Neutrophil (primary cell): ENCODE data around the gene PHLPP2.

Experiments
- H3K27ac ChIP-seq: fragments of 200-600 bp; sonication (generic); 2 replicates; pipeline ENCODE4 v1.5.1; 2016; ENCODE audit warnings: mild to moderate bottlenecking, moderate library complexity
- H3K27me3 ChIP-seq: fragments of 200-600 bp; sonication (generic); 2 replicates; pipeline ENCODE4 v1.6.0; 2016; ENCODE audit warnings: mild to moderate bottlenecking
- H3K36me3 ChIP-seq: fragments of 200-600 bp; sonication (generic); 2 replicates; pipeline ENCODE4 v1.5.1; 2017
- H3K4me1 ChIP-seq, 2 experiments: fragments of 200-600 bp in 1 of 2; sonication (generic) in 1 of 2; 1 replicate in 1 of 2; 2 replicates in 1 of 2; pipeline versions ENCODE4 v1.5.1 to v1.6.1; 2013 to 2016; ENCODE audit warnings: low read depth in 1 of 2, low read length in 1 of 2, mild to moderate bottlenecking in 1 of 2, moderate library complexity in 1 of 2; ENCODE audit not compliant: control insufficient read depth in 1 of 2, insufficient read depth in 1 of 2
- H3K4me3 ChIP-seq, 2 experiments: fragments of 200-600 bp in 1 of 2; sonication (generic) in 1 of 2; 1 replicate in 1 of 2; 2 replicates in 1 of 2; pipeline ENCODE4 v1.5.1; 2013 to 2016; ENCODE audit warnings: low read depth in 1 of 2, low read length in 1 of 2, mild to moderate bottlenecking in 1 of 2, moderate library complexity in 1 of 2
- H3K9me3 ChIP-seq: fragments of 200-600 bp; sonication (generic); 2 replicates; pipeline ENCODE4 v1.5.1; 2016
- TF ChIP-seq, protein P1 (sequence below): fragments of 200-600 bp; sonication (generic); IDR thresholded peaks from 2 replicates; pipeline ENCODE4 v1.5.1; 2016; ENCODE audit warnings: antibody characterized with exemption

Gene PHLPP2, protein sequence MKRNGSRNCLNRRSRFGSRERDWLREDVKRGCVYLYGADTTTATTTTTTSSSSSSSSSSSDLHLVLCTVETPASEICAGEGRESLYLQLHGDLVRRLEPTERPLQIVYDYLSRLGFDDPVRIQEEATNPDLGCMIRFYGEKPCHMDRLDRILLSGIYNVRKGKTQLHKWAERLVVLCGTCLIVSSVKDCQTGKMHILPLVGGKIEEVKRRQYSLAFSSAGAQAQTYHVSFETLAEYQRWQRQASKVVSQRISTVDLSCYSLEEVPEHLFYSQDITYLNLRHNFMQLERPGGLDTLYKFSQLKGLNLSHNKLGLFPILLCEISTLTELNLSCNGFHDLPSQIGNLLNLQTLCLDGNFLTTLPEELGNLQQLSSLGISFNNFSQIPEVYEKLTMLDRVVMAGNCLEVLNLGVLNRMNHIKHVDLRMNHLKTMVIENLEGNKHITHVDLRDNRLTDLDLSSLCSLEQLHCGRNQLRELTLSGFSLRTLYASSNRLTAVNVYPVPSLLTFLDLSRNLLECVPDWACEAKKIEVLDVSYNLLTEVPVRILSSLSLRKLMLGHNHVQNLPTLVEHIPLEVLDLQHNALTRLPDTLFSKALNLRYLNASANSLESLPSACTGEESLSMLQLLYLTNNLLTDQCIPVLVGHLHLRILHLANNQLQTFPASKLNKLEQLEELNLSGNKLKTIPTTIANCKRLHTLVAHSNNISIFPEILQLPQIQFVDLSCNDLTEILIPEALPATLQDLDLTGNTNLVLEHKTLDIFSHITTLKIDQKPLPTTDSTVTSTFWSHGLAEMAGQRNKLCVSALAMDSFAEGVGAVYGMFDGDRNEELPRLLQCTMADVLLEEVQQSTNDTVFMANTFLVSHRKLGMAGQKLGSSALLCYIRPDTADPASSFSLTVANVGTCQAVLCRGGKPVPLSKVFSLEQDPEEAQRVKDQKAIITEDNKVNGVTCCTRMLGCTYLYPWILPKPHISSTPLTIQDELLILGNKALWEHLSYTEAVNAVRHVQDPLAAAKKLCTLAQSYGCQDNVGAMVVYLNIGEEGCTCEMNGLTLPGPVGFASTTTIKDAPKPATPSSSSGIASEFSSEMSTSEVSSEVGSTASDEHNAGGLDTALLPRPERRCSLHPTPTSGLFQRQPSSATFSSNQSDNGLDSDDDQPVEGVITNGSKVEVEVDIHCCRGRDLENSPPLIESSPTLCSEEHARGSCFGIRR (N-terminal part only)

DNA sequence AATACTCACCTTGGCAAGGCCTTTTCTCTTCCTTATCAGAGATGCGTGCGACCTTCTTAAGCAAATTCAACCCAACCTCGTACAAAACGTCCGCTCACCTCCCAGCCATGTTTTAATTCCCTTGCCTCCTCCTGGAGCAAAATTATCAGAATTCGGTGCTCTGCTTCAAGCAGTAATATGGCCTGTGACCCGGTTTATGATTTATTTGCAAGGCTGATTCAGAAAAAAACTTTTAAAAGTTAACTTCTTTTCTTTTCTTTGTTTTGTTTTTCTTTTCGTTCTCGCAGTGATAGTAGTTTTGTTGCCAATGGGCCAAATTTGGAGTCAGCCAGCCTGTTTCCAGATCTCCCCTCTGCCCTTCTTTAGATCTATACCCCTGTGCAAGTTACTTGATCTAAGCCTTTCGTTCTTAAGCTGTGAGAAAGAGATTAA, at the start of gene PHLPP2:
Gene PHLPP2 (minus strand): TSS at position 382 of the 432 bp plus-strand sequence. CDS start 9,906 bp downstream, outside the sequence.
- peak within 1 kb of the TSS; percentile 63 to 73 for H3K4me3 ChIP-seq
- H3K9me3 ChIP-seq, result no peaks in the 10 kb centered on the region
- H3K27me3 ChIP-seq, result peaks cover 55% of the 10 kb centered on the region
- peaks cover 12 to 23% of the 10 kb centered on the region in 2 experiments for H3K4me1 ChIP-seq
- H3K36me3 ChIP-seq, result no peaks in the 10 kb centered on the region
- H3K27ac ChIP-seq, result peak within 1 kb of the TSS; percentile 38
- TF ChIP-seq, protein P1, sequence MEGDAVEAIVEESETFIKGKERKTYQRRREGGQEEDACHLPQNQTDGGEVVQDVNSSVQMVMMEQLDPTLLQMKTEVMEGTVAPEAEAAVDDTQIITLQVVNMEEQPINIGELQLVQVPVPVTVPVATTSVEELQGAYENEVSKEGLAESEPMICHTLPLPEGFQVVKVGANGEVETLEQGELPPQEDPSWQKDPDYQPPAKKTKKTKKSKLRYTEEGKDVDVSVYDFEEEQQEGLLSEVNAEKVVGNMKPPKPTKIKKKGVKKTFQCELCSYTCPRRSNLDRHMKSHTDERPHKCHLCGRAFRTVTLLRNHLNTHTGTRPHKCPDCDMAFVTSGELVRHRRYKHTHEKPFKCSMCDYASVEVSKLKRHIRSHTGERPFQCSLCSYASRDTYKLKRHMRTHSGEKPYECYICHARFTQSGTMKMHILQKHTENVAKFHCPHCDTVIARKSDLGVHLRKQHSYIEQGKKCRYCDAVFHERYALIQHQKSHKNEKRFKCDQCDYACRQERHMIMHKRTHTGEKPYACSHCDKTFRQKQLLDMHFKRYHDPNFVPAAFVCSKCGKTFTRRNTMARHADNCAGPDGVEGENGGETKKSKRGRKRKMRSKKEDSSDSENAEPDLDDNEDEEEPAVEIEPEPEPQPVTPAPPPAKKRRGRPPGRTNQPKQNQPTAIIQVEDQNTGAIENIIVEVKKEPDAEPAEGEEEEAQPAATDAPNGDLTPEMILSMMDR, result no peak

DNA sequence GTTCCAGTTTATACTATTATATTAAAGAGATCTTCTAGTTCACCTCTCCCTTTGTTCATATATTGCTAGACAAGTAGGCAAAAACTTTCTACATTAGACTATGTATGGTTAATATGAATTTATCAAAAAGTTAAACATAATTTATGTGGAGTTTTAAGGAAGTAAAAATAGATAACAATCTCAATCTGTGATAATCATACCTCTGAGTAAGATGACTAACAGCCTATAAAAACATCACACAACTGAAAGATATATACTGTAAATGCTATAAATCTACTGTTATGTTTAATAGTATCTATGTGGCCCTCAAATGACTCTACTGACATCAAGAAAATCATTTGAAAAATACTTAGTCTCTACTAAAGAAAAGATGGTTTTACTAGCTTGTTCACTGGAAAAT, 47.1 kb upstream of the PHLPP2 start:
- TF ChIP-seq, protein P1, result no peak
- no peak overlapping the region for H3K4me3 ChIP-seq
- no peaks in the 10 kb centered on the region for H3K27me3 ChIP-seq
- H3K27ac ChIP-seq, result no peak overlapping the region
- peaks cover 70% of the 10 kb centered on the region for H3K36me3 ChIP-seq
- H3K4me1 ChIP-seq, result no peaks in the 10 kb centered on the region
- no peaks in the 10 kb centered on the region for H3K9me3 ChIP-seq

DNA sequence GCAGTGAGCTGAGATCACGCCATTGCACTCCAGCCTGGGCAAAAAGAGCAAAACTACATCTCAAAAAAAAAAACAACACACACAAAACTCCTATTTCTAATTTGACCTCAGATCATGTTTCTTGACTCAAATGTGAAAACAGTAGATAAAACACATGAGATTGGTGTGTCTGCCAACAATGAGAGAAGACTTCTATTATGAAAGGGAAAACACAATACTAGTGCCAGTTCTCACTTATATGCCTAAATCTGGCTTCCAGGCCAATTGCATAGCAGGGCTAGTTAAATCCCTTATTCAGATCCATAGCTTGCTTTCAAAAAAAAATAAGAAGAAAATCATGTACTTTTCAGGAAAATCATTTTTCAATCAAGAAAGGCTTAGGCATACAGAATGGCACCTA, 44.7 kb upstream of the PHLPP2 start:
- Histone ChIP-seq H3K27ac (no peak overlapping the region), H3K9me3 (no peaks in the 10 kb centered on the region), H3K36me3 (peaks cover 88% of the 10 kb centered on the region), H3K27me3 (no peaks in the 10 kb centered on the region), H3K4me3 (no peak overlapping the region), H3K4me1 (no peaks in the 10 kb centered on the region)
- TF ChIP-seq, protein P1, result no peak

DNA sequence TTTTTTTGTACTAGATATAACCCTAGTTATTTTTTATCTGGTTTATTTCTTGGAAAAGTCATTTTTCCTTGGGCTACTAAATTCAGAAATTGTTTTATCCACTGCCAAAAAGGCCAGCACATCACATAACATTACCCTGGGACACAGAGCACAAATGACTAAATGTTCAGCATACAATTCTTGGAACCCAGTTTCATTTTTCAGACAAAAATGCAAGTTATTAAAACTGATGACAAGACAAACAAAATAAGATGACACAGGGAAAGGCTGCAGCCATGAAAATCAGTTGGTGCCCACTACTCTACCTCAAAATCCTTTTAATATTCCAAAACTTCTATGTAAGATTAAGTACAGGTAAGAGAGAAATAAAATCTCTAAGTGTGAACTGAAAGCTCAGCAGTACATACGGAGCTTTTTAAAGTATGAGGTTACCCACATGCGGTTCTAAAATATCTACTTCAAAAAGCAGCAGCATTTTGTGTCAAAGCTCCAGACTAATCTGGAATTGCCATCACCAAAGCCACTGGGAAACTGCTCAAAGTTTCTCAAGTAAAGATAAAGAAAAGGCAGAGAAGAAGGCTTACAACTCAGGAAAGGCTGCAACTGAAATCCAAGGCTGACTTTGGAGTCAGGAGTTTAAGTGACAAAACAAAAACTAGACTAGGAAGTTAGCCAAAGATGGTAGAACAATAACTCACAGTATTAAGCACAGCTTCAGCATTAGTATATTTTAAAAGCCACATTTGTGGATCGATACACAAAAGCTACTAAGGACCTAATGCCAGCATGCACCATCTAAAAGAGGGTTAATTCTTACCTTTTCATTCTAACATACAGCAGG, 42.8 kb upstream of the PHLPP2 start:
- TF ChIP-seq, protein P1, result no peak
- H3K4me3 ChIP-seq, result no peak overlapping the region
- H3K27me3 ChIP-seq, result no peaks in the 10 kb centered on the region
- no peaks in the 10 kb centered on the region for H3K9me3 ChIP-seq
- no peak overlapping the region for H3K27ac ChIP-seq
- H3K36me3 ChIP-seq, result peaks cover 88% of the 10 kb centered on the region
- no peaks in the 10 kb centered on the region for H3K4me1 ChIP-seq
